T-helper 9 cell (primary cell): Measurements from ENCODE around the gene SERPIND1.
"Not testable (repeated sequence)": the region's sequence is repeated elsewhere in the genome, so short reads cannot be mapped to it uniquely, and the experiment has no call there.

Experiments
- DNase-seq: peaks from one replicate; pipeline ENCODE4 v3.0.0-alpha.2; 2020

SERPIND1 gene

DNA sequence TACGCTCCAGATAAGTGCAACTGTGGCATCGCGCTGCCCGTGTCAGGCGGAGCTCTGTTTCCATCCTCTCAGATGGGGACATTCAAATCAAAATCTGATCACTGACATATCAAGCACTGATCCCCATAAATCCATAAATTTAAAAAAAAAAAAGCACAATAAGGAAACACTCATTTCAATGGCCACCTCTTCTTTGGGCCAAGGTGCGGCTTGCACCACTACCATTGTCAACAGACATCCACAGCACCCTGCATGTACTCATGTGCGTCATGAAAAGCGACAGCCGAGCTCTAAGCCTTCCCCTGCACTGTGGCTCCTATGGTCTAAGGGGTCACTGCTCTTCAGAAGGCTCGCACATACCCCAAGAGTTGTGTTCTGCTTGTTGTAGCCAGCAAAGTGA is 26.7 kb upstream of the SERPIND1 start:
- DNase-seq: no peak

GRCh38 chr22:20748082-20748481 is 25.8 kb upstream of the SERPIND1 start:
- DNase-seq: no peak

DNA sequence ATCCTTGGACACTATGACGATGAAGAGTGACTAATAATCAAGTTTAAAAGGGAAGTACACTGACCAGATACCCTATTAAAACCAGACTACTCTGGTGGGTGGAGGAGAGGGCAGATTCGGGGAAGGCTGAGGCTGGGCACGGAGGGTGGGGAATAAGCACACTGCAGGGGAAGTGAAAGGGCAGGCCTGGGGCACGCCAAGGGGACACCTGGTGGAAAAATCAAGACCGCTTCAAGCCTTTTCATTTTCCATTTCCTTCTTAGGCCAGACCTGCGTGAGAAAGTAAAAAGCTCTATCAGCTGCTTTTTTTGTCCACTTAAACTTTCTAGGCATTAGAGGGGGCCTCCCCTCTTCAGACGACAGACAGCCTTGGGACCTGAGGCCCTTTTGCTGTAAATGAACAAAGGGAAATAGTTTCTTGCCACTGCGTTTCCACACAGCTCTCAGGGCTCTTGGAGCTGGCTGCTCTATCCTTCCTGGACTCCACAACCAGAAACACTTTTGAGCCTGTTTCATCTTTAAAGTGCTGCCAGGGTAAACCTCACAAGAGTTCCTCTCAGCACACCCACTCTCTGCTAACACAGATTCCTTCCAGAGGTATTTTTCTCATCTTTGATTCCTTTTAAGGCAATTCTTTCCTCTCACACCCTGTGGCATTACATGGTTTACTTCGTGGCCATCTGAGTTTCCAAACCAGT is 25.0 kb upstream of the SERPIND1 start:
- DNase-seq: no peak

GRCh38 chr22:20749453-20749852 is 24.5 kb upstream of the SERPIND1 start:
- no peak for DNase-seq

- DNase-seq: no peak
These were observed 23.3 kb upstream of the SERPIND1 start for GRCh38 chr22:20750461-20751184.

GRCh38 chr22:20751185-20751851 is 22.6 kb upstream of the SERPIND1 start:
- no peak for DNase-seq

GRCh38 chr22:20752104-20752741 is 21.7 kb upstream of the SERPIND1 start:
- DNase-seq: no peak

DNA sequence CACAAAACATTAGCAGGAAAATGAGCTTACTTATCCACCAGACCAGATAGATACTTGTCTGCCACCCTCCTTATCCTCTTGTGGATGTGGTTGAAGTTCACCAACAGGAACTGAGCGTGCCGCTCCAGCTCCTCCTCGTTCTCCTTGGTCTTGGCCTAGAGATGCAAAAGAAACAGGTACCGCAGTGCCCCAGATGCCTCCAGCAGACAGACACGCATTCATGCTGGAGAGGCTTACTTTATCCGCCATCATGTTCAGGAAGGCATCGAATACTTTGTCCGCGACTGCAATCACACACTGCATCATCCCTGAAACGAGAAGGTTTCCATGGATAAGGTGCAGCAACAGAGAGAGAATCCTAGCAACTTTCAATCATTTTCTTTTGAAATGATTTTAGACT is 21.0 kb upstream of the SERPIND1 start:
- DNase-seq: no peak

GRCh38 chr22:20756846-20757245 is 17.1 kb upstream of the SERPIND1 start:
- DNase-seq: no peak

- DNase-seq: no peak
These were observed 15.2 kb upstream of the SERPIND1 start for GRCh38 chr22:20758688-20759087.

GRCh38 chr22:20760084-20760483 is 13.8 kb upstream of the SERPIND1 start:
- no peak for DNase-seq

GRCh38 chr22:20761536-20761935 is 12.4 kb upstream of the SERPIND1 start:
- DNase-seq: no peak

DNA sequence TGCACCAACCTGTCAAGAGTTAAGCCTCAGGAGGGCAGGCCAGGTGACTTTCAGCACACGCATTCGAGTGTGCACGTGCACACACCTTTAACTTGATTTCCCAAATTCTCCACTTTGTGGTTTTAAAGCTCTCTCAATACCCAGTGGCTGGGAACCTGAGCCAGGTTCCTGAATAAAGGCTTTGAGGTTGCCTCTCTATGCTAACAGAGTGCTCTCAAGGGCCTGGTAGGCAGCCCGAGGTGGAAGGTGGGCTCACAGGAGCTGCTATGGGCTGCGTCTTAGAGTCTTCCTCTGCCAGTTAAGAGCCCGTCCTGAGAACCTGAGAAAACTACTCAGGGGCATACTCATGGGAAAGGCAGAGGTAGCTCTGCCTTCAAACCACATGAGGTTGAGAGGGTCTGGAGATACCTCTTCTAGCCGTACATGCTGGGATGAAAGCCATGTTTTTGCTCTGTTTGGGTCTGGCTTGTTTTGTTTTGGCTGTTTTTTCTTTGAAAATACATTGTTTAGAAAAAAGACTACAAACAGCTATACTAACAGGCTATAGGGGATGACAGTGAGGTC is 11.6 kb upstream of the SERPIND1 start:
- no peak for DNase-seq

GRCh38 chr22:20763630-20764470 is 10.1 kb upstream of the SERPIND1 start:
- no peak for DNase-seq

GRCh38 chr22:20764471-20764720 is 9.5 kb upstream of the SERPIND1 start:
- no peak for DNase-seq

DNA sequence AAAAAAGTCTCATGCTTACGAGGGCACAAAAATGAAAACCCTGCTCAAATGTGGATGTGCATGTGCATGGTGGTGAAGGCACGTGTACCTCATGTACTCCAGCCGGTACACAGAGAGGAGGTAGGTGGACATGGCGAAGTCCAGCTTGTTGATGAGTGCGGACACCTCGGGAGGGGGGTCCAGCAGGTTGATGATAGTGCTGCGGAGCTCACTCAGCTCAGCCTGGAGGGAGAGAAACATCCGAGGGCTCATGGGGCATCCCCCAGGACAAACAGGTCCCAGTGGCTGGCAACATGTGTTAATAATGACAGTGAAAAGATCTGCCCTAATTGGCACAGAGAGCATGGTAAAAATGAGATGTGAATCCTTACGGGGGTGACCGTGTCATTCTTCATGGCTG is 9.2 kb upstream of the SERPIND1 start:
- DNase-seq: no peak

GRCh38 chr22:20765938-20766337 is 8.0 kb upstream of the SERPIND1 start:
- no peak for DNase-seq

GRCh38 chr22:20766530-20766929 is 7.4 kb upstream of the SERPIND1 start:
- no peak for DNase-seq

- DNase-seq: not testable (repeated sequence)
These were observed 4.5 kb upstream of the SERPIND1 start for GRCh38 chr22:20769496-20769826.

DNA sequence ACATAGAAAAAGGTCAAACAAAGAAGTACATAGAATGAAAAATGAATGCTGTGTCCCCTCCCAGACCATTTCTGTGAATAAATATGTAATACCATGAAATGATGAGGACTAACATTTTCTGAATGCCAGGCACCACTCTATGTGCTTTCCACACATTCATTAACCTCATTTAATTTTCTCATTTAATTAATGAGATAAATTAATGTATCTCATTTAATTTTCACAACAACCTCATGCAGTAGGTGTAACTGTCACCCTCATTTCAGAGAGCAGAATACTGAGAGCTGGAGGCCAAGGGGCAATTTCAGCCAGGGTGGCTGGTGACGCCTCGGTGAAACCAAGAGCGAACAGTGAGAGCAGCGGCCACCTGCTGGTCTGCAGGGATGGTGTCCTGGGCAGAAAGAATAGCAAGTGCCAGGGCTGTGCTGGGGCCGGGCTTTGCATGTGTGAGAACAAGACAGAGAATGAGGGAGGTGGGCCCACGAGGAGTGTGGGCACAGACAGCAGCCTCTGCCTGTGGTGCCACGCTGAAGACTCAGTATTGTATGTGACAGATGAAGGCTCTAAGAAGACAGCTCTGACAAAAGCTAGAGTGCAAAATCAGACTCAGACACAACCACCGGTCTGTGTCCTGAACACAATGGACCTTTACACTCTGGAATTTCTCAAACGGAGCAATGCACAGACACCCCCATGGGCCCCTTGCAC is 1.8 kb upstream of the SERPIND1 start:
- DNase-seq: no peak

GRCh38 chr22:20774882-20775281 is 969 bp downstream of the SERPIND1 start:
- no peak for DNase-seq

- DNase-seq: no peak
These were observed 1.5 kb downstream of the SERPIND1 start for GRCh38 chr22:20775342-20775895.
